ENCODE measurements around the gene INSL3. TPM values are rescaled to one million over a fixed set of nuclear protein-coding genes. Genes with fewer than 3 reads are reported as not detected.

INSL3 gene
- total and polyA plus RNA-seq, 4 donors: 0.22 TPM; not detected in 3

DNA sequence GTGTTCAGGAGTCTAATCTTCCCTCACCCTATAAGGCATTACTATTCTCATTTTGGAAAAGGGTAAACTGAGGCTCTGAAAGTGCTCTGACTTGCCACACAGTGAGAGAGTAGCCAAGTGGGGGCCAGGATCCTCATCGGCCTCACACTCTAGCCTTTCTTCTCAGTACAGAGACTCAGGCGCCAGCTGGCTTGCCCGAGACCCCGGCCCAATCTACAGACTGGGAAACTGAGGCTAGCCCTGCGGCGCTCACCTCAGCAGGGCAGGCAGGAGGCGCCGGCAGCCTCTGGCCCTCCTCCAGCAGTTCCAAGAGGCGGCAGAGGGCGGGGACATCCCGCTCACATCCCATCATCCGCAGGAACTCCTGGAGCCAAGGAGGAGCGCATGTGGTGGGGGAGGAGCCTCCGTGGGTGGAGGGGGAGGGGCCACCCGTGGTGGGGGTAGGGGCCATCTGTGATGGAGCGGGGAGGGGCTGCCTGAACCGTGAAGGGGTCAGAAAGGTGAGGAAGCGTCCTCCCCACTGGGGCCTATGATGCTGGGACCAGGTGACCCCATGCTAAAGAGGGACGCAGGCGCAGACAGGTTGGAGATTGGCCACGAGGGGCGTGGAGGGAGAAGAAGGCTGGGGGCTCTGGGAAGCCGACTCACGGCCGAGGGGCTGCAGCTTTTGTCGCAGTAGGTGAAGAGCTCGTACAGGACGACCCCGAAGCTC lies 8.7 kb upstream of the INSL3 start:
- Histone ChIP-seq H3K36me3 (ENCODE audit: control insufficient read depth in 4 of 4, insufficient read depth in 3 of 4, low read depth in 1 of 4, low read length in 3 of 4) (no peaks in the 10 kb centered on the region), H3K4me3 (ENCODE audit: low read depth in 1 of 3, low read length in 3 of 3) (no peak overlapping the region)

DNA sequence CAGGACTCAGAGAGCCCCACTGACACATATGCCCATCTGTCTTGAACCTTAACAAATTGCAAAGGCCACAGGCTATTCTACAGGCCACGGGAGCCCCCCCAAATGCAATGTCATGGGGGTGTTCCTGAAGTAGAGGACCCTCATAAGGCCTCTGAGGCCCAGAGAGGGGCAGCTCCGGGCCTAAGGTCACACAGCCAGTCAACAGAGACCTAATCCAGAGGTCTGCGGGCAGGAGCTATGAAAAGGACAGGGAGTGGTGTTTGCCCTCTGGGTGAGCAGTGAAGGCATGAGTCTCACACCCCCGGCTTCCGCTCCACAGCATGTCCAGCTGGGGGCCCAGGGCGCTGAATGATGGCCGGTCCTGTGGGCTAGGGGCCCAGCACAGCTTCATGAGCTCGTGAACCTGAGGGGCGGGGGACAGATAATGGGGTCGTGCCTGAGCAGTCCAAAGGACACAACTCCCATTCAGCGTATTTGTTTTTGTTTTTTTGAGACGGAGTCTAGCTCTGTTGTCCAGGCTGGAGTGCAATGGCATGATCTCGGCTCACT lies 5.3 kb upstream of the INSL3 start:
- TF ChIP-seq GABPA (IDR thresholded peaks at IDR 0.05 in 1 of 2, conservative IDR thresholded peaks at IDR 0.05 in 1 of 2): no peak
- no peak for TF ChIP-seq FOXA1 (IDR thresholded peaks at IDR 0.05)
- no peak for TF ChIP-seq HNF4G (IDR thresholded peaks at IDR 0.05)
- TF ChIP-seq FOXA2 (IDR thresholded peaks at IDR 0.05): no peak
- no peak for TF ChIP-seq RAD21 (IDR thresholded peaks at IDR 0.05)
- TF ChIP-seq NR2F2 (IDR thresholded peaks at IDR 0.05): no peak
- TF ChIP-seq HNF4A (conservative IDR thresholded peaks at IDR 0.05): no peak
- TF ChIP-seq, protein P1, sequence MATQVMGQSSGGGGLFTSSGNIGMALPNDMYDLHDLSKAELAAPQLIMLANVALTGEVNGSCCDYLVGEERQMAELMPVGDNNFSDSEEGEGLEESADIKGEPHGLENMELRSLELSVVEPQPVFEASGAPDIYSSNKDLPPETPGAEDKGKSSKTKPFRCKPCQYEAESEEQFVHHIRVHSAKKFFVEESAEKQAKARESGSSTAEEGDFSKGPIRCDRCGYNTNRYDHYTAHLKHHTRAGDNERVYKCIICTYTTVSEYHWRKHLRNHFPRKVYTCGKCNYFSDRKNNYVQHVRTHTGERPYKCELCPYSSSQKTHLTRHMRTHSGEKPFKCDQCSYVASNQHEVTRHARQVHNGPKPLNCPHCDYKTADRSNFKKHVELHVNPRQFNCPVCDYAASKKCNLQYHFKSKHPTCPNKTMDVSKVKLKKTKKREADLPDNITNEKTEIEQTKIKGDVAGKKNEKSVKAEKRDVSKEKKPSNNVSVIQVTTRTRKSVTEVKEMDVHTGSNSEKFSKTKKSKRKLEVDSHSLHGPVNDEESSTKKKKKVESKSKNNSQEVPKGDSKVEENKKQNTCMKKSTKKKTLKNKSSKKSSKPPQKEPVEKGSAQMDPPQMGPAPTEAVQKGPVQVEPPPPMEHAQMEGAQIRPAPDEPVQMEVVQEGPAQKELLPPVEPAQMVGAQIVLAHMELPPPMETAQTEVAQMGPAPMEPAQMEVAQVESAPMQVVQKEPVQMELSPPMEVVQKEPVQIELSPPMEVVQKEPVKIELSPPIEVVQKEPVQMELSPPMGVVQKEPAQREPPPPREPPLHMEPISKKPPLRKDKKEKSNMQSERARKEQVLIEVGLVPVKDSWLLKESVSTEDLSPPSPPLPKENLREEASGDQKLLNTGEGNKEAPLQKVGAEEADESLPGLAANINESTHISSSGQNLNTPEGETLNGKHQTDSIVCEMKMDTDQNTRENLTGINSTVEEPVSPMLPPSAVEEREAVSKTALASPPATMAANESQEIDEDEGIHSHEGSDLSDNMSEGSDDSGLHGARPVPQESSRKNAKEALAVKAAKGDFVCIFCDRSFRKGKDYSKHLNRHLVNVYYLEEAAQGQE (IDR thresholded peaks at IDR 0.05): no peak
- TF ChIP-seq, protein P2, sequence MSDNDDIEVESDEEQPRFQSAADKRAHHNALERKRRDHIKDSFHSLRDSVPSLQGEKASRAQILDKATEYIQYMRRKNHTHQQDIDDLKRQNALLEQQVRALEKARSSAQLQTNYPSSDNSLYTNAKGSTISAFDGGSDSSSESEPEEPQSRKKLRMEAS (IDR thresholded peaks at IDR 0.05): no peak
- TF ChIP-seq JUND (IDR thresholded peaks at IDR 0.05): no peak
- no peak for TF ChIP-seq SP1 (IDR thresholded peaks at IDR 0.05)
- TF ChIP-seq, protein P3, sequence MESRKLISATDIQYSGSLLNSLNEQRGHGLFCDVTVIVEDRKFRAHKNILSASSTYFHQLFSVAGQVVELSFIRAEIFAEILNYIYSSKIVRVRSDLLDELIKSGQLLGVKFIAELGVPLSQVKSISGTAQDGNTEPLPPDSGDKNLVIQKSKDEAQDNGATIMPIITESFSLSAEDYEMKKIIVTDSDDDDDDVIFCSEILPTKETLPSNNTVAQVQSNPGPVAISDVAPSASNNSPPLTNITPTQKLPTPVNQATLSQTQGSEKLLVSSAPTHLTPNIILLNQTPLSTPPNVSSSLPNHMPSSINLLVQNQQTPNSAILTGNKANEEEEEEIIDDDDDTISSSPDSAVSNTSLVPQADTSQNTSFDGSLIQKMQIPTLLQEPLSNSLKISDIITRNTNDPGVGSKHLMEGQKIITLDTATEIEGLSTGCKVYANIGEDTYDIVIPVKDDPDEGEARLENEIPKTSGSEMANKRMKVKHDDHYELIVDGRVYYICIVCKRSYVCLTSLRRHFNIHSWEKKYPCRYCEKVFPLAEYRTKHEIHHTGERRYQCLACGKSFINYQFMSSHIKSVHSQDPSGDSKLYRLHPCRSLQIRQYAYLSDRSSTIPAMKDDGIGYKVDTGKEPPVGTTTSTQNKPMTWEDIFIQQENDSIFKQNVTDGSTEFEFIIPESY (IDR thresholded peaks at IDR 0.05): no peak
- Histone ChIP-seq H3K9me3 (ENCODE audit: control insufficient read depth in 4 of 4, low read length in 3 of 4) (no peaks in the 10 kb centered on the region), H3K27me3 (ENCODE audit: control insufficient read depth in 4 of 4, insufficient read depth in 4 of 4, low read length in 3 of 4) (peaks cover 0 to 4% (median 1%) of the 10 kb centered on the region in 4 donors), H3K4me1 (ENCODE audit: control insufficient read depth in 4 of 4, insufficient read depth in 4 of 4, low read length in 3 of 4) (peaks cover 0 to 3% (median 0%) of the 10 kb centered on the region in 4 donors), H3K4me3 (ENCODE audit: low read depth in 1 of 3, low read length in 3 of 3) (no peak overlapping the region), H3K9ac (ENCODE audit: low read depth in 1 of 2, low read length in 2 of 2) (no peak overlapping the region), H3K36me3 (ENCODE audit: control insufficient read depth in 4 of 4, insufficient read depth in 3 of 4, low read depth in 1 of 4, low read length in 3 of 4) (no peaks in the 10 kb centered on the region), H3K27ac (ENCODE audit: low read depth in 1 of 2, low read length in 2 of 2) (no peak overlapping the region)
- DNase-seq (ENCODE audit: low spot score): no peak
- WGBS: 72% methylated on average over 13 of the region's 13 CpGs

More for the DNA sequence above, 8.7 kb upstream of the INSL3 start:
- WGBS: 24% methylated on average over 29 of the region's 29 CpGs
- no peak for DNase-seq (ENCODE audit: low spot score)
- Histone ChIP-seq H3K27ac (ENCODE audit: low read depth in 1 of 2, low read length in 2 of 2) (no peak overlapping the region), H3K27me3 (ENCODE audit: control insufficient read depth in 4 of 4, insufficient read depth in 4 of 4, low read length in 3 of 4) (peaks cover 0 to 4% (median 1%) of the 10 kb centered on the region in 4 donors), H3K9me3 (ENCODE audit: control insufficient read depth in 4 of 4, low read length in 3 of 4) (no peaks in the 10 kb centered on the region), H3K4me1 (ENCODE audit: control insufficient read depth in 4 of 4, insufficient read depth in 4 of 4, low read length in 3 of 4) (peaks cover 0 to 3% (median 0%) of the 10 kb centered on the region in 4 donors), H3K9ac (ENCODE audit: low read depth in 1 of 2, low read length in 2 of 2) (no peak overlapping the region)
- TF ChIP-seq, protein P2 (IDR thresholded peaks at IDR 0.05): no peak
- TF ChIP-seq, protein P3 (IDR thresholded peaks at IDR 0.05): no peak
- TF ChIP-seq EGR1 (IDR thresholded peaks at IDR 0.05; ENCODE audit: low read depth in 2 of 2) (no peak), GABPA (IDR thresholded peaks at IDR 0.05 in 1 of 2, conservative IDR thresholded peaks at IDR 0.05 in 1 of 2) (no peak), RXRA (IDR thresholded peaks at IDR 0.05) (no peak), TAF1 (conservative IDR thresholded peaks at IDR 0.05) (no peak), HNF4G (IDR thresholded peaks at IDR 0.05) (no peak), NR2F2 (IDR thresholded peaks at IDR 0.05) (no peak)
- TF ChIP-seq, protein P1 (IDR thresholded peaks at IDR 0.05): no peak

All from liver (tissue), 9 donors.